GM12878 (cell line): ENCODE measurements around the gene C17orf113. TPM values are rescaled to one million over a fixed set of nuclear protein-coding genes. Genes with fewer than 3 reads are reported as not detected.

Source experiments
- ATAC-seq: fragments of 200-7000 bp; cut with Tn5 transposase; 3 replicates; pipeline ENCODE4 v1.9.1; 2020; ENCODE audit warnings: mild to moderate bottlenecking, moderate library complexity
- BruUV-seq: library from RNA; stranded (reverse); fragments of 400-500 nt; replicated peaks from 2 replicates; lab custom pipeline; 2021; lab: Mats Ljungman, UMichigan
- CTCF ChIA-PET: fragments of 300-600 bp; sonication (Branson Sonifier 250); formaldehyde crosslinking; extraction: SDS; loops from one replicate; lab custom pipeline; 2021; ENCODE audit warnings: inconsistent platforms; lab: Yijun Ruan, JAX
- POLR2A ChIA-PET: fragments of 350-600 bp; formaldehyde crosslinking; extraction: SDS; loops from one replicate; lab custom pipeline; 2021; ENCODE audit warnings: inconsistent platforms; lab: Charles Lee
- RAD21 ChIA-PET: fragments of 300-600 bp; sonication (Branson Sonifier 250); formaldehyde crosslinking; loops from one replicate; lab custom pipeline; 2023; ENCODE audit warnings: antibody characterized with exemption; ENCODE audit not compliant: unreplicated experiment; lab: Charles Lee
- SMC1A ChIA-PET: fragments of 300-600 bp; sonication (Branson Sonifier 250); formaldehyde crosslinking; loops from one replicate; lab custom pipeline; 2023; ENCODE audit not compliant: unreplicated experiment, uncharacterized antibody; lab: Charles Lee
- DNase-seq: peaks from one replicate; pipeline ENCODE4 v3.0.0-alpha.2; 2011; ENCODE audit warnings: low read depth, low spot score
- FAIRE-seq: peaks from 3 replicates; lab custom pipeline; 2011; peaks lifted over from hg19 to GRCh38; lab: Jason Lieb, UNC
- H2AFZ ChIP-seq: 2 replicates; pipeline ENCODE4 v1.6.0; 2011; ENCODE audit warnings: low read depth, low read length, control low read depth; ENCODE audit not compliant: control insufficient read depth
- H3K27ac ChIP-seq: 2 replicates; pipeline ENCODE4 v1.5.1; 2011; ENCODE audit warnings: control low read depth; ENCODE audit not compliant: control insufficient read depth, insufficient read depth
- H3K27me3 ChIP-seq, 2 experiments: replicated peaks in 1 of 2; 2 replicates each; pipeline versions ENCODE4 v1.6.0 to v1.6.1; 2011; ENCODE audit warnings: low read length in 1 of 2; ENCODE audit not compliant: control insufficient read depth in 2 of 2, insufficient read depth in 2 of 2
- H3K36me3 ChIP-seq, 2 experiments: 2 replicates each; pipeline ENCODE4 v1.5.1; 2011; ENCODE audit warnings: low read length in 1 of 2; ENCODE audit not compliant: control insufficient read depth in 2 of 2, insufficient read depth in 2 of 2
- H3K4me1 ChIP-seq: 2 replicates; pipeline ENCODE4 v1.6.1; 2011; ENCODE audit warnings: mild to moderate bottlenecking, low read length, moderate library complexity, mixed read lengths; ENCODE audit not compliant: control insufficient read depth, insufficient read depth
- H3K4me2 ChIP-seq: 2 replicates; pipeline ENCODE4 v1.6.0; 2011; ENCODE audit warnings: control low read depth; ENCODE audit not compliant: control insufficient read depth, insufficient read depth
- H3K4me3 ChIP-seq: fragments of 200-600 bp; sonication (generic); 2 replicates; pipeline ENCODE4 v1.5.1; 2016
- H3K79me2 ChIP-seq: 2 replicates; pipeline ENCODE4 v1.6.0; 2011; ENCODE audit warnings: low read length; ENCODE audit not compliant: control insufficient read depth, insufficient read depth
- H3K9ac ChIP-seq: 2 replicates; pipeline ENCODE4 v1.8.0; 2011; ENCODE audit warnings: low read length, control low read depth, mixed read lengths; ENCODE audit not compliant: control insufficient read depth, insufficient read depth
- H3K9me3 ChIP-seq: replicated peaks from 3 replicates; pipeline ENCODE4 v1.5.1; 2011; ENCODE audit warnings: mild to moderate bottlenecking, low read length; ENCODE audit not compliant: control insufficient read depth, insufficient read depth
- H4K20me1 ChIP-seq: 2 replicates; pipeline ENCODE4 v1.6.0; 2011; ENCODE audit not compliant: control insufficient read depth, insufficient read depth
- CHD1 ChIP-seq: IDR thresholded peaks from 2 replicates; pipeline ENCODE4 v1.6.1; 2012; ENCODE audit warnings: low read depth, low read length, improper control_type of control experiment
- GATAD2B ChIP-seq: fragments of 450-650 bp; conservative IDR thresholded peaks from 2 replicates; pipeline ENCODE4 v1.6.1; 2017; ENCODE audit warnings: low read depth, mild to moderate bottlenecking, moderate library complexity
- SIN3A ChIP-seq: IDR thresholded peaks from 2 replicates; pipeline ENCODE4 v1.6.1; 2012; ENCODE audit warnings: low read depth, low read length, improper control_type of control experiment
- WGBS: methylation state at CpG from one replicate; pipeline ENCODE4 v1.1.6; 2016; ENCODE audit warnings: low lambda C conversion rate; ENCODE audit not compliant: insufficient replicate concordance, insufficient coverage; ENCODE audit errors: missing lambda C conversion rate; 5-methylcytosine and 5-hydroxymethylcytosine counted together
- in situ Hi-C: fragments of 300-500 bp; cut with MboI; formaldehyde crosslinking; loops from 9 replicates; pipeline ENCODE4 v1.14.3; 2018; ENCODE audit warnings: mixed read lengths
- intact Hi-C: fragments of 100-400 bp; cut with micrococcal nuclease; formaldehyde crosslinking; loops from one replicate; pipeline ENCODE4 v1.14.2; 2022; ENCODE audit not compliant: unreplicated experiment
- polyA plus RNA-seq, 11 experiments: library from polyadenylated mRNA; depleted of rRNA in 4 of 11; unstranded in 6 of 11; stranded (reverse) in 5 of 11; fragments of >200 nt; fragmentation: Nextera tagmentation in 4 of 11; fragmentation: Illumina TruSeq in 1 of 11; extraction: Ambion mirVana in 4 of 11; extraction: Trizol in 1 of 11; gene quantifications; 1 replicate in 1 of 11; 2 replicates in 10 of 11; pipeline versions ENCODE4 v1.2.1 to v1.2.3, GENCODE V29; 2011 to 2016; ENCODE audit warnings: inconsistent platforms in 2 of 11, missing spikeins in 2 of 11, low read depth in 1 of 11
- total RNA-seq, 4 experiments: library from RNA; depleted of rRNA in 3 of 4; stranded (reverse); fragments of >200 nt in 3 of 4; fragmentation: Illumina TruSeq in 1 of 4; extraction: Trizol in 1 of 4; gene quantifications; 2 replicates each; pipeline versions ENCODE4 v1.2.1 to v1.2.3, GENCODE V29; 2013 to 2021
- TF ChIP-seq, protein P1 (sequence below): fragments of 450-650 bp; formaldehyde crosslinking; IDR thresholded peaks from 2 replicates; pipeline ENCODE4 v1.4.0; 2020; ENCODE audit warnings: mild to moderate bottlenecking, moderate library complexity

C17orf113 gene
- total and polyA plus RNA-seq, 10 of the 15 experiments (the other 5 are each of a cell fraction or from before 2014, with no cell fraction given), result 0.03 to 0.17 (median 0.08) TPM; not detected in 3

DNA sequence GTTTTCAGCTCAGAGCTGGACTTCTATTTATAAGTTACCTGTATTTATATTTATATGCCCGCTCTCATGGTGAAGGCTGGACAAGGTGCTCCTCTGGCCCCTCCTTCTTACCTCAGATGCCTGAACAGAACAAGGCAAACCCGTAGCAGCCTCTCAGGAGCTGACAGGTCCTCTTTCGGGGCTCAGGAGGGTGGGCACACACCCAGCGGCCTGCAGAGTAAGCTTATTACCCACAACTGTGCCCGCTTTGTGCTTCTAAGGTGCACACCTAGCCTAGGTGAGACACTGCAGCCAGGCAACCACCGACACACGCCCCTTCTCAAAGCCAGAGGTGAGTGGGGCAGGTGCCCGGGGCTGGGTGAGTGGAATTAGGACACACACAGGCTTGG lies 25.2 kb downstream of the C17orf113 start (continued):
- TF ChIP-seq CHD1, result no peak
- TF ChIP-seq, protein P1, sequence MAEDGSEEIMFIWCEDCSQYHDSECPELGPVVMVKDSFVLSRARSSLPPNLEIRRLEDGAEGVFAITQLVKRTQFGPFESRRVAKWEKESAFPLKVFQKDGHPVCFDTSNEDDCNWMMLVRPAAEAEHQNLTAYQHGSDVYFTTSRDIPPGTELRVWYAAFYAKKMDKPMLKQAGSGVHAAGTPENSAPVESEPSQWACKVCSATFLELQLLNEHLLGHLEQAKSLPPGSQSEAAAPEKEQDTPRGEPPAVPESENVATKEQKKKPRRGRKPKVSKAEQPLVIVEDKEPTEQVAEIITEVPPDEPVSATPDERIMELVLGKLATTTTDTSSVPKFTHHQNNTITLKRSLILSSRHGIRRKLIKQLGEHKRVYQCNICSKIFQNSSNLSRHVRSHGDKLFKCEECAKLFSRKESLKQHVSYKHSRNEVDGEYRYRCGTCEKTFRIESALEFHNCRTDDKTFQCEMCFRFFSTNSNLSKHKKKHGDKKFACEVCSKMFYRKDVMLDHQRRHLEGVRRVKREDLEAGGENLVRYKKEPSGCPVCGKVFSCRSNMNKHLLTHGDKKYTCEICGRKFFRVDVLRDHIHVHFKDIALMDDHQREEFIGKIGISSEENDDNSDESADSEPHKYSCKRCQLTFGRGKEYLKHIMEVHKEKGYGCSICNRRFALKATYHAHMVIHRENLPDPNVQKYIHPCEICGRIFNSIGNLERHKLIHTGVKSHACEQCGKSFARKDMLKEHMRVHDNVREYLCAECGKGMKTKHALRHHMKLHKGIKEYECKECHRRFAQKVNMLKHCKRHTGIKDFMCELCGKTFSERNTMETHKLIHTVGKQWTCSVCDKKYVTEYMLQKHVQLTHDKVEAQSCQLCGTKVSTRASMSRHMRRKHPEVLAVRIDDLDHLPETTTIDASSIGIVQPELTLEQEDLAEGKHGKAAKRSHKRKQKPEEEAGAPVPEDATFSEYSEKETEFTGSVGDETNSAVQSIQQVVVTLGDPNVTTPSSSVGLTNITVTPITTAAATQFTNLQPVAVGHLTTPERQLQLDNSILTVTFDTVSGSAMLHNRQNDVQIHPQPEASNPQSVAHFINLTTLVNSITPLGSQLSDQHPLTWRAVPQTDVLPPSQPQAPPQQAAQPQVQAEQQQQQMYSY (CRISPR knock-in tag), result no peak

DNA sequence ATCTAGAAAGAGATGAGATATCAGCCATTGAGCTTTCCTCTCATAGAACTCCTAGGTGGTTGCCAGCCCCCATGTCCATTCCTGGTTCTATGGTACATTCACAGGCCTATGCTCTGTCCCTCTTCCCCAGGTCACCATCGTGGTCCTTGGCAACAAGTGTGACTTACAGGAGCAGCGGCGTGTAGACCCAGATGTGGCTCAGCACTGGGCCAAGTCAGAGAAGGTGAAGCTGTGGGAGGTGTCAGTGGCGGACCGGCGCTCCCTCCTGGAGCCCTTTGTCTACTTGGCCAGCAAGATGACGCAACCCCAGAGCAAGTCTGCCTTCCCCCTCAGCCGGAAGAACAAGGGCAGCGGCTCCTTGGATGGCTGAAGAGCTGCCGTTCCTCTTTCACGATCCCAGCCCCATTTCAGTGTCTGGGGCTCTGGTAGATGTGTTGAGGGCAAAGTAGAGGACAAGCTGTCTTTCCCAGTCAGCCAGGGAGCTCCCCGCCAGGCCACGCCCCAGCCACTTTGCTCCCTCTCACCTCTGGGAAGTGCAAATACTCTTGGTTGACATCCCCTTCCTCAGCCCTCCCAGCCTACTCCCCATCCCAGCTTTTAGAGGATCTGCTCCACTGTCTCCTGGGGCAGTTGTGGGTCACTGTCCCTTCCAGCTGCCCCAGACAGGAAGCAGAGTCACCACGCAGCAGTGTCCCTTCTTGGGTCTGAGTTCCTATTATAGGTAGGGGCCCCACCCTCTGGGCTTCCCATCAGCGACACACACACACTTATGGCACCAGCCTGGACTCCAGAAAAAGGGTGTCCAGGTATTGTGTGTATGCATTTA lies 26.7 kb downstream of the C17orf113 start:
- Histone ChIP-seq H3K4me1 (peaks cover 20% of the 10 kb centered on the region), H3K79me2 (peaks cover 16% of the 10 kb centered on the region), H3K9me3 (no peaks in the 10 kb centered on the region), H3K27ac (peak overlapping the region; percentile 58), H4K20me1 (no peaks in the 10 kb centered on the region), H3K9ac (no peak overlapping the region), H2AFZ (no peak overlapping the region), H3K4me3 (no peak overlapping the region), H3K27me3 (no peaks in the 10 kb centered on the region), H3K4me2 (no peak overlapping the region), H3K36me3 (peaks cover 0 to 13% of the 10 kb centered on the region in 2 experiments; a peak in 2 of 4 replicates)
- ChIA-PET CTCF (interaction anchor here (0.6 to 10.1 kb wide), 17 partner anchors 7 to 1281 kb away, joined by 3 to 83 read pairs (median 8); partner anchors contain the start of genes CNP, DHX58, DNAJC7 and KCNH4), RAD21 (interaction anchor here (0.7 to 2.9 kb wide), 6 partner anchors 8 to 92 kb away, joined by 3 to 17 read pairs (median 5); no protein-coding TSS in a partner anchor), SMC1A (interaction anchor here (0.9 to 1.8 kb wide), 7 partner anchors 9 to 379 kb away, joined by 3 to 8 read pairs (median 4); no protein-coding TSS in a partner anchor), POLR2A (interaction anchor here (0.7 to 1.1 kb wide), 3 partner anchors 83 to 110 kb away, joined by 3 to 5 read pairs (median 3); no protein-coding TSS in a partner anchor)
- WGBS, result 88% methylated on average over 15 of the region's 15 CpGs
- 0 out of 2 replicates have a peak, but pooled peaks have one; percentile 0 for TF ChIP-seq GATAD2B
- TF ChIP-seq SIN3A, result no peak
- no TSS peak for BruUV-seq
- intact Hi-C loops, result no loop called here
- no peak for DNase-seq
- ATAC-seq, result no peak
- no peak for FAIRE-seq
- in situ Hi-C loops, result loop anchor here (5.0 to 25.0 kb wide), 2 partner anchors 89 to 1189 kb away; partner anchors contain the start of genes DHX58 and TMEM106A
